ENCODE results near the gene SPRR2G.
"Not testable (repeated sequence)": the region's sequence is repeated elsewhere in the genome, so short reads cannot be mapped to it uniquely, and the experiment has no call there.

The SPRR2G gene

GRCh38 chr1:153150846-153151245 is at the start of gene SPRR2G:
Gene SPRR2G (minus strand): TSS chr1:153150890. CDS start chr1:153150110, 780 bp downstream.
- no peak for DNase-seq (ENCODE audit: low spot score)

- no peak for DNase-seq (ENCODE audit: low spot score)
Observed at GRCh38 chr1:153195216-153195615, 44.5 kb upstream of the SPRR2G start.

- no peak for DNase-seq (ENCODE audit: low spot score)
Observed at GRCh38 chr1:153194331-153195050, 43.8 kb upstream of the SPRR2G start.

GRCh38 chr1:153192697-153193096 is 42.0 kb upstream of the SPRR2G start:
- no peak for DNase-seq (ENCODE audit: low spot score)

- DNase-seq (ENCODE audit: low spot score), result no peak
Observed at GRCh38 chr1:153190373-153190772, 39.7 kb upstream of the SPRR2G start.

GRCh38 chr1:153188301-153188700 is 37.6 kb upstream of the SPRR2G start:
- not testable (repeated sequence) for DNase-seq (ENCODE audit: low spot score)

- DNase-seq (ENCODE audit: low spot score), result no peak
Observed at GRCh38 chr1:153180556-153180955, 29.9 kb upstream of the SPRR2G start.

- no peak for DNase-seq (ENCODE audit: low spot score)
Observed at GRCh38 chr1:153178922-153179321, 28.2 kb upstream of the SPRR2G start.

- no peak for DNase-seq (ENCODE audit: low spot score)
Observed at GRCh38 chr1:153174624-153175023, 23.9 kb upstream of the SPRR2G start.

- DNase-seq (ENCODE audit: low spot score), result no peak
Observed at GRCh38 chr1:153168686-153169085, 18.0 kb upstream of the SPRR2G start.

GRCh38 chr1:153155541-153155940 is 4.9 kb upstream of the SPRR2G start:
- DNase-seq (ENCODE audit: low spot score), result no peak

- DNase-seq (ENCODE audit: low spot score), result no peak
Observed at GRCh38 chr1:153152481-153152880, 1.8 kb upstream of the SPRR2G start.

GRCh38 chr1:153141377-153141776 is 9.3 kb downstream of the SPRR2G start:
- DNase-seq (ENCODE audit: low spot score), result no peak

- no peak for DNase-seq (ENCODE audit: low spot score)
Observed at GRCh38 chr1:153140484-153140883, 10.2 kb downstream of the SPRR2G start.

- DNase-seq (ENCODE audit: low spot score), result no peak
Observed at GRCh38 chr1:153133743-153134142, 16.9 kb downstream of the SPRR2G start.

GRCh38 chr1:153133267-153133666 is 17.4 kb downstream of the SPRR2G start:
- no peak for DNase-seq (ENCODE audit: low spot score)

GRCh38 chr1:153128688-153129087 is 22.0 kb downstream of the SPRR2G start:
- not testable (repeated sequence) for DNase-seq (ENCODE audit: low spot score)

- no peak for DNase-seq (ENCODE audit: low spot score)
Observed at GRCh38 chr1:153127296-153127695, 23.4 kb downstream of the SPRR2G start.

GRCh38 chr1:153125536-153125935 is 25.2 kb downstream of the SPRR2G start:
- DNase-seq (ENCODE audit: low spot score), result no peak

GRCh38 chr1:153123793-153124192 is 26.9 kb downstream of the SPRR2G start:
- DNase-seq (ENCODE audit: low spot score), result not testable (repeated sequence)

- DNase-seq (ENCODE audit: low spot score), result no peak
Observed at GRCh38 chr1:153122831-153123421, 27.8 kb downstream of the SPRR2G start.

GRCh38 chr1:153120945-153121344 is 29.7 kb downstream of the SPRR2G start:
- DNase-seq (ENCODE audit: low spot score), result no peak

GRCh38 chr1:153119491-153119971 is 31.2 kb downstream of the SPRR2G start:
- DNase-seq (ENCODE audit: low spot score), result no peak

GRCh38 chr1:153115264-153115663 is 35.4 kb downstream of the SPRR2G start:
- not testable (repeated sequence) for DNase-seq (ENCODE audit: low spot score)
